GM12878 (cell line): Measurements from ENCODE around the gene ITFG1. TPM values are rescaled to one million over a fixed set of nuclear protein-coding genes. Genes with fewer than 3 reads are reported as not detected.

Experiments
- ATAC-seq: fragments of 200-7000 bp; cut with Tn5 transposase; 3 replicates; pipeline ENCODE4 v1.9.1; 2020; ENCODE audit warnings: mild to moderate bottlenecking, moderate library complexity
- BruUV-seq: library from RNA; stranded (reverse); fragments of 400-500 nt; replicated peaks from 2 replicates; lab custom pipeline; 2021; lab: Mats Ljungman, UMichigan
- CTCF ChIA-PET: fragments of 300-600 bp; sonication (Branson Sonifier 250); formaldehyde crosslinking; extraction: SDS; loops from one replicate; lab custom pipeline; 2021; ENCODE audit warnings: inconsistent platforms; lab: Yijun Ruan, JAX
- POLR2A ChIA-PET: fragments of 350-600 bp; formaldehyde crosslinking; extraction: SDS; loops from one replicate; lab custom pipeline; 2021; ENCODE audit warnings: inconsistent platforms; lab: Charles Lee
- RAD21 ChIA-PET: fragments of 300-600 bp; sonication (Branson Sonifier 250); formaldehyde crosslinking; loops from one replicate; lab custom pipeline; 2023; ENCODE audit warnings: antibody characterized with exemption; ENCODE audit not compliant: unreplicated experiment; lab: Charles Lee
- SMC1A ChIA-PET: fragments of 300-600 bp; sonication (Branson Sonifier 250); formaldehyde crosslinking; loops from one replicate; lab custom pipeline; 2023; ENCODE audit not compliant: unreplicated experiment, uncharacterized antibody; lab: Charles Lee
- DNase-seq: peaks from one replicate; pipeline ENCODE4 v3.0.0-alpha.2; 2011; ENCODE audit warnings: low read depth, low spot score
- FAIRE-seq: peaks from 3 replicates; lab custom pipeline; 2011; peaks lifted over from hg19 to GRCh38; lab: Jason Lieb, UNC
- H2AFZ ChIP-seq: 2 replicates; pipeline ENCODE4 v1.6.0; 2011; ENCODE audit warnings: low read depth, low read length, control low read depth; ENCODE audit not compliant: control insufficient read depth
- H3K27ac ChIP-seq: 2 replicates; pipeline ENCODE4 v1.5.1; 2011; ENCODE audit warnings: control low read depth; ENCODE audit not compliant: control insufficient read depth, insufficient read depth
- H3K27me3 ChIP-seq, 2 experiments: replicated peaks in 1 of 2; 2 replicates each; pipeline versions ENCODE4 v1.6.0 to v1.6.1; 2011; ENCODE audit warnings: low read length in 1 of 2; ENCODE audit not compliant: control insufficient read depth in 2 of 2, insufficient read depth in 2 of 2
- H3K36me3 ChIP-seq, 2 experiments: 2 replicates each; pipeline ENCODE4 v1.5.1; 2011; ENCODE audit warnings: low read length in 1 of 2; ENCODE audit not compliant: control insufficient read depth in 2 of 2, insufficient read depth in 2 of 2
- H3K4me1 ChIP-seq: 2 replicates; pipeline ENCODE4 v1.6.1; 2011; ENCODE audit warnings: mild to moderate bottlenecking, low read length, moderate library complexity, mixed read lengths; ENCODE audit not compliant: control insufficient read depth, insufficient read depth
- H3K4me2 ChIP-seq: 2 replicates; pipeline ENCODE4 v1.6.0; 2011; ENCODE audit warnings: control low read depth; ENCODE audit not compliant: control insufficient read depth, insufficient read depth
- H3K4me3 ChIP-seq: fragments of 200-600 bp; sonication (generic); 2 replicates; pipeline ENCODE4 v1.5.1; 2016
- H3K79me2 ChIP-seq: 2 replicates; pipeline ENCODE4 v1.6.0; 2011; ENCODE audit warnings: low read length; ENCODE audit not compliant: control insufficient read depth, insufficient read depth
- H3K9ac ChIP-seq: 2 replicates; pipeline ENCODE4 v1.8.0; 2011; ENCODE audit warnings: low read length, control low read depth, mixed read lengths; ENCODE audit not compliant: control insufficient read depth, insufficient read depth
- H3K9me3 ChIP-seq: replicated peaks from 3 replicates; pipeline ENCODE4 v1.5.1; 2011; ENCODE audit warnings: mild to moderate bottlenecking, low read length; ENCODE audit not compliant: control insufficient read depth, insufficient read depth
- H4K20me1 ChIP-seq: 2 replicates; pipeline ENCODE4 v1.6.0; 2011; ENCODE audit not compliant: control insufficient read depth, insufficient read depth
- BHLHE40 ChIP-seq, 2 experiments: fragments of 450-650 bp in 1 of 2; IDR thresholded peaks; 2 replicates each; pipeline ENCODE4 v1.6.1; 2011 to 2017; ENCODE audit warnings: low read depth in 2 of 2, borderline replicate concordance in 1 of 2, improper control_type of control experiment in 1 of 2, low read length in 1 of 2, mild to moderate bottlenecking in 1 of 2
- MYB ChIP-seq: fragments of 150-350 bp; IDR thresholded peaks from 2 replicates; pipeline ENCODE4 v1.6.1; 2014; ENCODE audit warnings: mild to moderate bottlenecking, low read depth, low read length, borderline replicate concordance
- RAD51 ChIP-seq: fragments of 450-650 bp; IDR thresholded peaks from 2 replicates; pipeline ENCODE4 v1.6.1; 2016; ENCODE audit warnings: moderate library complexity, mild to moderate bottlenecking, inconsistent platforms
- SMAD1 ChIP-seq: fragments of 450-650 bp; IDR thresholded peaks from 2 replicates; pipeline ENCODE4 v1.6.1; 2018; ENCODE audit warnings: mild to moderate bottlenecking, low read depth; ENCODE audit not compliant: partially characterized antibody
- WGBS: methylation state at CpG from one replicate; pipeline ENCODE4 v1.1.6; 2016; ENCODE audit warnings: low lambda C conversion rate; ENCODE audit not compliant: insufficient replicate concordance, insufficient coverage; ENCODE audit errors: missing lambda C conversion rate; 5-methylcytosine and 5-hydroxymethylcytosine counted together
- in situ Hi-C: fragments of 300-500 bp; cut with MboI; formaldehyde crosslinking; loops from 9 replicates; pipeline ENCODE4 v1.14.3; 2018; ENCODE audit warnings: mixed read lengths
- intact Hi-C: fragments of 100-400 bp; cut with micrococcal nuclease; formaldehyde crosslinking; loops from one replicate; pipeline ENCODE4 v1.14.2; 2022; ENCODE audit not compliant: unreplicated experiment
- polyA plus RNA-seq, 11 experiments: library from polyadenylated mRNA; depleted of rRNA in 4 of 11; unstranded in 6 of 11; stranded (reverse) in 5 of 11; fragments of >200 nt; fragmentation: Nextera tagmentation in 4 of 11; fragmentation: Illumina TruSeq in 1 of 11; extraction: Ambion mirVana in 4 of 11; extraction: Trizol in 1 of 11; gene quantifications; 1 replicate in 1 of 11; 2 replicates in 10 of 11; pipeline versions ENCODE4 v1.2.1 to v1.2.3, GENCODE V29; 2011 to 2016; ENCODE audit warnings: inconsistent platforms in 2 of 11, missing spikeins in 2 of 11, low read depth in 1 of 11
- total RNA-seq, 4 experiments: library from RNA; depleted of rRNA in 3 of 4; stranded (reverse); fragments of >200 nt in 3 of 4; fragmentation: Illumina TruSeq in 1 of 4; extraction: Trizol in 1 of 4; gene quantifications; 2 replicates each; pipeline versions ENCODE4 v1.2.1 to v1.2.3, GENCODE V29; 2013 to 2021
- TF ChIP-seq, protein P1 (sequence below): fragments of 450-650 bp; IDR thresholded peaks from 2 replicates; pipeline ENCODE4 v1.6.1; 2017; ENCODE audit warnings: antibody characterized with exemption, mild to moderate bottlenecking, moderate library complexity
- TF ChIP-seq, protein P2 (sequence below), 3 experiments: IDR thresholded peaks in 2 of 3; conservative IDR thresholded peaks in 1 of 3; 2 replicates each; pipeline ENCODE4 v1.5.1; 2011; ENCODE audit warnings: low read depth in 3 of 3, low read length in 3 of 3, mild to moderate bottlenecking in 3 of 3, control low read depth in 2 of 3, moderate library complexity in 2 of 3, inconsistent platforms in 1 of 3, mixed read lengths in 1 of 3; ENCODE audit not compliant: control insufficient read depth in 2 of 3, insufficient read depth in 1 of 3; ENCODE audit errors: extremely low read depth in 1 of 3

Gene ITFG1
- total and polyA plus RNA-seq, 10 of the 15 experiments (the other 5 are each of a cell fraction or from before 2014, with no cell fraction given), result 9.3 to 56.3 (median 28.6) TPM

DNA sequence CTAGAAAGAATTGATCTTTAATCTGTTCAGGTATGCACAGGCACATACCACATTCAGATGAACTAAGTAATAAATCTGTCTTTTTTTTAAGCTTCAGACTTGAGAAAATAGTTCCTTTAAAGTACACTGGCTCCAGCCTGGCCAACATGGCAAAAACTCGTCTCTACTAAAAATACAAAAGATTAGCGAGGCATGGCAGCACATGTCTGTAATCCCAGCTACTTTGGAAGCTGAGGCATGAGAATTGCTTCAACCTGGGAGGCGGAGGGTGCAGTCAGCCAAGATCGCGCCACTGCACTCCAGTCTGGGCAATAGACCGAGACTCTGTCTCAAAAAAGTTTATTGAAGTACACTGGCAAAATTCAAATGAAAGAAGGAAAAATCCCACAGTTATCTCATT, 206.1 kb downstream of the ITFG1 start:
- in situ Hi-C loops, result no loop called here
- Histone ChIP-seq H3K4me3 (no peak overlapping the region), H3K36me3 (peaks cover 0 to 13% of the 10 kb centered on the region in 2 experiments; a peak in 1 of 4 replicates), H3K27ac (no peak overlapping the region), H3K9ac (no peak overlapping the region)
- TF ChIP-seq RAD51 (no peak), MYB (no peak)
- TF ChIP-seq, all 136 proteins: peak for 0
- no peak for DNase-seq
- Histone ChIP-seq H4K20me1 (no peaks in the 10 kb centered on the region), H2AFZ (no peak overlapping the region), H3K4me2 (no peak overlapping the region), H3K27me3 (no peaks in the 10 kb centered on the region), H3K79me2 (no peaks in the 10 kb centered on the region), H3K9me3 (no peaks in the 10 kb centered on the region), H3K4me1 (no peaks in the 10 kb centered on the region)
- 95% methylated on average over 6 of the region's 6 CpGs for WGBS
- ChIA-PET POLR2A (no interaction called here), CTCF (interaction anchor here (0.6 kb wide), 1 partner anchor 478 kb away, joined by 3 read pairs; no protein-coding TSS in a partner anchor), SMC1A (no interaction called here), RAD21 (no interaction called here)
- intact Hi-C loops, result loop anchor here (5.0 to 10.0 kb wide), 3 partner anchors 140 to 903 kb away; partner anchors contain the start of gene ABCC12
- no peak for FAIRE-seq
- no peak for ATAC-seq
- no TSS peak for BruUV-seq

DNA sequence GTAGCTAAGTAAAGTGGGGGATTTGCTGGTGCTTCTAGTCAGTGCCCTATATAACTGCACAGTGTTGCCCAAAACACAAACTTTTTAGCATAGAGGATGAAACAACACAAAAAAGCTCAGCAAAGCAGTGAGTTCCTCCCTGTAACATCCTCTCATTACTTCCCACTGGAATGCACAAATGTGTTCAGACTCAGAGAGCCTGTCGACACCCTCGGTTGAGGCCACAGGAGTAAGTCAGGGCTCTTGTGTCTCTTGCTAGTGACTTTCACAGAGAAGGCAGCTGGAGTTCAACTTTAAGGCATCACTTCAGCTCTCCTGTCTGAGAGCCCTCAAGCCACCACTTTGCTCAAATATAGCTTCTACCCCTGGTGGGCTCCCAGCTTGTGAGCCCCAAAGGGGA, 209.9 kb downstream of the ITFG1 start:
- POLR2A ChIA-PET, result no interaction called here
- TF ChIP-seq, protein P1, sequence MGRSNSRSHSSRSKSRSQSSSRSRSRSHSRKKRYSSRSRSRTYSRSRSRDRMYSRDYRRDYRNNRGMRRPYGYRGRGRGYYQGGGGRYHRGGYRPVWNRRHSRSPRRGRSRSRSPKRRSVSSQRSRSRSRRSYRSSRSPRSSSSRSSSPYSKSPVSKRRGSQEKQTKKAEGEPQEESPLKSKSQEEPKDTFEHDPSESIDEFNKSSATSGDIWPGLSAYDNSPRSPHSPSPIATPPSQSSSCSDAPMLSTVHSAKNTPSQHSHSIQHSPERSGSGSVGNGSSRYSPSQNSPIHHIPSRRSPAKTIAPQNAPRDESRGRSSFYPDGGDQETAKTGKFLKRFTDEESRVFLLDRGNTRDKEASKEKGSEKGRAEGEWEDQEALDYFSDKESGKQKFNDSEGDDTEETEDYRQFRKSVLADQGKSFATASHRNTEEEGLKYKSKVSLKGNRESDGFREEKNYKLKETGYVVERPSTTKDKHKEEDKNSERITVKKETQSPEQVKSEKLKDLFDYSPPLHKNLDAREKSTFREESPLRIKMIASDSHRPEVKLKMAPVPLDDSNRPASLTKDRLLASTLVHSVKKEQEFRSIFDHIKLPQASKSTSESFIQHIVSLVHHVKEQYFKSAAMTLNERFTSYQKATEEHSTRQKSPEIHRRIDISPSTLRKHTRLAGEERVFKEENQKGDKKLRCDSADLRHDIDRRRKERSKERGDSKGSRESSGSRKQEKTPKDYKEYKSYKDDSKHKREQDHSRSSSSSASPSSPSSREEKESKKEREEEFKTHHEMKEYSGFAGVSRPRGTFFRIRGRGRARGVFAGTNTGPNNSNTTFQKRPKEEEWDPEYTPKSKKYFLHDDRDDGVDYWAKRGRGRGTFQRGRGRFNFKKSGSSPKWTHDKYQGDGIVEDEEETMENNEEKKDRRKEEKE, result no peak
- TF ChIP-seq BHLHE40 (IDR thresholded peaks at IDR 0.05; ENCODE audit: borderline replicate concordance in 1 of 2, low read depth in 2 of 2, low read length in 1 of 2), result no peak
- TF ChIP-seq, protein P2, sequence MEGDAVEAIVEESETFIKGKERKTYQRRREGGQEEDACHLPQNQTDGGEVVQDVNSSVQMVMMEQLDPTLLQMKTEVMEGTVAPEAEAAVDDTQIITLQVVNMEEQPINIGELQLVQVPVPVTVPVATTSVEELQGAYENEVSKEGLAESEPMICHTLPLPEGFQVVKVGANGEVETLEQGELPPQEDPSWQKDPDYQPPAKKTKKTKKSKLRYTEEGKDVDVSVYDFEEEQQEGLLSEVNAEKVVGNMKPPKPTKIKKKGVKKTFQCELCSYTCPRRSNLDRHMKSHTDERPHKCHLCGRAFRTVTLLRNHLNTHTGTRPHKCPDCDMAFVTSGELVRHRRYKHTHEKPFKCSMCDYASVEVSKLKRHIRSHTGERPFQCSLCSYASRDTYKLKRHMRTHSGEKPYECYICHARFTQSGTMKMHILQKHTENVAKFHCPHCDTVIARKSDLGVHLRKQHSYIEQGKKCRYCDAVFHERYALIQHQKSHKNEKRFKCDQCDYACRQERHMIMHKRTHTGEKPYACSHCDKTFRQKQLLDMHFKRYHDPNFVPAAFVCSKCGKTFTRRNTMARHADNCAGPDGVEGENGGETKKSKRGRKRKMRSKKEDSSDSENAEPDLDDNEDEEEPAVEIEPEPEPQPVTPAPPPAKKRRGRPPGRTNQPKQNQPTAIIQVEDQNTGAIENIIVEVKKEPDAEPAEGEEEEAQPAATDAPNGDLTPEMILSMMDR (IDR thresholded peaks at IDR 0.05 in 2 of 3, conservative IDR thresholded peaks at IDR 0.05 in 1 of 3; ENCODE audit: control insufficient read depth in 2 of 3, extremely low read depth in 1 of 3, insufficient read depth in 1 of 3, low read depth in 3 of 3, low read length in 3 of 3), result no peak
- TF ChIP-seq SMAD1, result no peak

More for the DNA sequence above, 209.9 kb downstream of the ITFG1 start:
- H3K4me3 ChIP-seq, result no peak overlapping the region
- no peaks in the 10 kb centered on the region; a peak in 1 of 4 replicates for H3K36me3 ChIP-seq
- DNase-seq (no peak), ATAC-seq (no peak), FAIRE-seq (no peak)
- no peak overlapping the region for H3K27ac ChIP-seq
- RAD21 ChIA-PET, result no interaction called here
- CTCF ChIA-PET, result interaction anchor here (0.8 to 1.2 kb wide), 3 partner anchors 10 to 202 kb away, joined by 3 read pairs; no protein-coding TSS in a partner anchor
- H4K20me1 ChIP-seq, result no peaks in the 10 kb centered on the region
- WGBS, result 100% methylated on average over 2 of the region's 2 CpGs
- no peak overlapping the region for H3K9ac ChIP-seq
- no TSS peak for BruUV-seq
- intact Hi-C loops (loop anchor here (10.0 kb wide), 1 partner anchor 144 kb away; no protein-coding TSS in a partner anchor), in situ Hi-C loops (no loop called here)
- no peaks in the 10 kb centered on the region for H3K79me2 ChIP-seq
- no peaks in the 10 kb centered on the region for H3K9me3 ChIP-seq
- no peak overlapping the region for H2AFZ ChIP-seq
- no peaks in the 10 kb centered on the region for H3K27me3 ChIP-seq
- no peak overlapping the region for H3K4me2 ChIP-seq
- SMC1A ChIA-PET, result interaction anchor here (0.7 kb wide), 1 partner anchor 334 kb away, joined by 4 read pairs; no protein-coding TSS in a partner anchor
- H3K4me1 ChIP-seq, result no peaks in the 10 kb centered on the region
